Measurements from ENCODE around the gene CCR5AS.

DNA sequence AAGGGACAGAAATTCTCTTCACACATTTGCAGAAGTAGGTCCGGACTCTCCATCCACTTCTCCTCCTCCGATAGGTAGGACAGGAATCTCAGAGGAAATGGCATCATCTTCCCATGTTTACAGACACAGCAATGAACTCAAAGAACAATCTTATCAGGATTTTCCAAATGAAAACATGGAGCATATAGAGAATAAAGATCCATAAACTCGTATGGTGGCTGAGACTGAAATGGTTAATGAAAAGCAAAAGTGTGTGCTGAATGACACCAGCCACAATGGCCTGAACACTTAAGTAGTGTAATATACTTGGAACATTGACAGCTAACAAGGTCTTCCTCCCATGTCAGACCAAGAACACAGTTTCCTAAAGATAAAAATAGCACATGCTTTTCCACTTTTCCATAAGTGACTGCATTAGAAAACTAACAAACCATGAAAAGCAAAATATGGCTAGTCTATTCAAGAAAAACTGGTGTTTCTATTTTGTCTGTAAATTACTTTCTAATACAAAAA is 6.0 kb upstream of the CCR5AS start:
- TF ChIP-seq, protein P1, sequence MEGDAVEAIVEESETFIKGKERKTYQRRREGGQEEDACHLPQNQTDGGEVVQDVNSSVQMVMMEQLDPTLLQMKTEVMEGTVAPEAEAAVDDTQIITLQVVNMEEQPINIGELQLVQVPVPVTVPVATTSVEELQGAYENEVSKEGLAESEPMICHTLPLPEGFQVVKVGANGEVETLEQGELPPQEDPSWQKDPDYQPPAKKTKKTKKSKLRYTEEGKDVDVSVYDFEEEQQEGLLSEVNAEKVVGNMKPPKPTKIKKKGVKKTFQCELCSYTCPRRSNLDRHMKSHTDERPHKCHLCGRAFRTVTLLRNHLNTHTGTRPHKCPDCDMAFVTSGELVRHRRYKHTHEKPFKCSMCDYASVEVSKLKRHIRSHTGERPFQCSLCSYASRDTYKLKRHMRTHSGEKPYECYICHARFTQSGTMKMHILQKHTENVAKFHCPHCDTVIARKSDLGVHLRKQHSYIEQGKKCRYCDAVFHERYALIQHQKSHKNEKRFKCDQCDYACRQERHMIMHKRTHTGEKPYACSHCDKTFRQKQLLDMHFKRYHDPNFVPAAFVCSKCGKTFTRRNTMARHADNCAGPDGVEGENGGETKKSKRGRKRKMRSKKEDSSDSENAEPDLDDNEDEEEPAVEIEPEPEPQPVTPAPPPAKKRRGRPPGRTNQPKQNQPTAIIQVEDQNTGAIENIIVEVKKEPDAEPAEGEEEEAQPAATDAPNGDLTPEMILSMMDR (IDR thresholded peaks at IDR 0.05) = no peak
- TF ChIP-seq POLR2A (IDR thresholded peaks at IDR 0.05) = no peak

Measured in testis (tissue), 2 donors.